Body of pancreas (tissue), 4 donors: ENCODE data around the gene DDX18. TPM values are rescaled to one million over a fixed set of nuclear protein-coding genes. Genes with fewer than 3 reads are reported as not detected.

Source experiments
- ATAC-seq: fragments of 150-250 bp; one replicate; pipeline ENCODE4 v1.9.1; 2016
- DNase-seq, 4 donors: peaks; one replicate each; pipeline ENCODE4 v3.0.0-alpha.2; 2019
- H3K27ac ChIP-seq, 4 donors: fragments of 200-600 bp; sonication (generic); 1 replicate in 3 of 4; 2 replicates in 1 of 4; pipeline versions ENCODE4 v1.5.1 to v1.6.1; 2016 to 2019; ENCODE audit warnings: mild to moderate bottlenecking in 1 of 4, mixed read lengths in 1 of 4, moderate library complexity in 1 of 4
- H3K27me3 ChIP-seq, 2 donors: fragments of 200-600 bp; sonication (generic); one replicate each; pipeline ENCODE4 v1.6.0; 2016; ENCODE audit warnings: mild to moderate bottlenecking in 1 of 2
- H3K36me3 ChIP-seq, 2 donors: fragments of 200-600 bp; sonication (generic); replicated peaks in 1 of 2; 2 replicates each; pipeline ENCODE4 v1.5.1; 2016; ENCODE audit warnings: low read depth in 2 of 2; ENCODE audit not compliant: insufficient read depth in 1 of 2
- H3K4me1 ChIP-seq: fragments of 200-600 bp; sonication (generic); one replicate; pipeline ENCODE4 v1.6.0; 2016
- H3K4me3 ChIP-seq, 2 donors: fragments of 200-600 bp; sonication (generic); 1 replicate in 1 of 2; 2 replicates in 1 of 2; pipeline ENCODE4 v1.5.1; 2016 to 2019
- H3K9me3 ChIP-seq, 3 donors: fragments of 200-600 bp; sonication (generic); 1 replicate in 2 of 3; 2 replicates in 1 of 3; pipeline ENCODE4 v1.5.1; 2016
- POLR2A ChIP-seq, 3 donors: fragments of 450-650 bp; IDR thresholded peaks; one replicate each; pipeline ENCODE4 v1.6.1; 2016; ENCODE audit warnings: antibody characterized with exemption in 3 of 3, mild to moderate bottlenecking in 2 of 3
- WGBS, 2 donors: methylation state at CpG; one replicate each; pipeline ENCODE4 v1.1.5; 2017; 5-methylcytosine and 5-hydroxymethylcytosine counted together
- intact Hi-C: fragments of 100-400 bp; cut with DNase I; formaldehyde crosslinking; loops from one replicate; pipeline ENCODE4 v1.15.1; 2023
- total RNA-seq, 2 donors: library from RNA; depleted of rRNA; stranded (reverse); fragments of >200 nt; gene quantifications; one replicate each; pipeline ENCODE4 v1.1.0, GENCODE V29; 2016
- TF ChIP-seq, protein P1 (sequence below), 7 experiments: fragments of 450-650 bp in 4 of 7; fragments of 200-600 bp in 3 of 7; sonication (generic) in 3 of 7; IDR thresholded peaks; one replicate each; pipeline ENCODE4 v1.5.1; 2016 to 2019; ENCODE audit warnings: antibody characterized with exemption in 7 of 7

DDX18 gene
- 10 to 100 TPM; 25.1 to 30.1 TPM for total RNA-seq

DNA sequence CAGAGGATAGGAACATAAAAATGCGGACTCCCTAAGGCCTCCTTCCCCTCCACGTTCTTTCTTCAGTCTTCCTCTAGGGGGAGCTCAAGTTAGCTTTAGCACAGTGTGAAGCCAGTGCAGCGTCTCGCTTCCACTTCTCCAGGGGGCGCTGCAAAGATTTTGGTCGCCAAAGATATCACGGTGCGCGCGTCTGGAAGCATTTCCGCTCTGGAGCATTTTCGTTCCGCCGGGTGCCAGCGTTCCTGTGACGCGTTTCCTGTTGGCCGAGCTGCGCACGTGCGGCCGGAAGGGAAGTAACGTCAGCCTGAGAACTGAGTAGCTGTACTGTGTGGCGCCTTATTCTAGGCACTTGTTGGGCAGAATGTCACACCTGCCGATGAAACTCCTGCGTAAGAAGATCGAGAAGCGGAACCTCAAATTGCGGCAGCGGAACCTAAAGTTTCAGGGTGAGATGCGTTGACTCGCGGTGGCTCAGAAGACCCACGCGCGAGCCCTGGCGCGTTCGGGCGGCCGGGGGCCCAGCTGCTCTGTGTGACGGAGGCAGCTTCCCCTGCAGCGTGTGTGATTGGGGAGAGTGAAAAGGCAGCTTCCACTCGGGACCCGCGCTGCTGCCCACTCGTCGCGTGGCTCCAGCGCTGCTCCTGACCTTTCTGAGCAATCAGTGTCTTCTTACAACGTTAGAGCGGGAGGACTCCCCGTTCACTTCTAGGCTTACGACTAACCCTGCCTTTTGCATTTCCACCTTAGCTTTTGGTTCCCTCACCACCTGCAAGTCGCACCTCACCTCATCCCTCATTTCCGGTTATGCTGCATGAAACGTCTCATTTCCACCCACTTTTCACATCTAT lies at the start of gene DDX18:
Gene DDX18 (plus strand): TSS at position 275 of the 848 bp plus-strand sequence. CDS start 87 bp downstream, at position 362.
- DNase-seq (peak; percentile 97 to 98 (median 98)), ATAC-seq (peak; percentile 98)
- no peaks in the 10 kb centered on the region for H3K27me3 ChIP-seq
- WGBS, 2 donors = 0 to 1% methylated on average over 16 to 57 of the region's 57 CpGs
- H3K9me3 ChIP-seq = no peaks in the 10 kb centered on the region
- H3K27ac ChIP-seq = peak within 1 kb of the TSS; percentile 69 to 90 (median 77)
- peaks cover 0 to 7% of the 10 kb centered on the region in 2 donors for H3K36me3 ChIP-seq
- peaks cover 24% of the 10 kb centered on the region for H3K4me1 ChIP-seq
- H3K4me3 ChIP-seq = peak within 1 kb of the TSS; percentile 87 to 92
- peak; percentile 36 to 85 (median 81) for TF ChIP-seq POLR2A (IDR thresholded peaks at IDR 0.05)
- TF ChIP-seq, protein P1, sequence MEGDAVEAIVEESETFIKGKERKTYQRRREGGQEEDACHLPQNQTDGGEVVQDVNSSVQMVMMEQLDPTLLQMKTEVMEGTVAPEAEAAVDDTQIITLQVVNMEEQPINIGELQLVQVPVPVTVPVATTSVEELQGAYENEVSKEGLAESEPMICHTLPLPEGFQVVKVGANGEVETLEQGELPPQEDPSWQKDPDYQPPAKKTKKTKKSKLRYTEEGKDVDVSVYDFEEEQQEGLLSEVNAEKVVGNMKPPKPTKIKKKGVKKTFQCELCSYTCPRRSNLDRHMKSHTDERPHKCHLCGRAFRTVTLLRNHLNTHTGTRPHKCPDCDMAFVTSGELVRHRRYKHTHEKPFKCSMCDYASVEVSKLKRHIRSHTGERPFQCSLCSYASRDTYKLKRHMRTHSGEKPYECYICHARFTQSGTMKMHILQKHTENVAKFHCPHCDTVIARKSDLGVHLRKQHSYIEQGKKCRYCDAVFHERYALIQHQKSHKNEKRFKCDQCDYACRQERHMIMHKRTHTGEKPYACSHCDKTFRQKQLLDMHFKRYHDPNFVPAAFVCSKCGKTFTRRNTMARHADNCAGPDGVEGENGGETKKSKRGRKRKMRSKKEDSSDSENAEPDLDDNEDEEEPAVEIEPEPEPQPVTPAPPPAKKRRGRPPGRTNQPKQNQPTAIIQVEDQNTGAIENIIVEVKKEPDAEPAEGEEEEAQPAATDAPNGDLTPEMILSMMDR (IDR thresholded peaks at IDR 0.05) = peak; percentile 95 to 100 (median 100)
- intact Hi-C loops = no loop called here

DNA sequence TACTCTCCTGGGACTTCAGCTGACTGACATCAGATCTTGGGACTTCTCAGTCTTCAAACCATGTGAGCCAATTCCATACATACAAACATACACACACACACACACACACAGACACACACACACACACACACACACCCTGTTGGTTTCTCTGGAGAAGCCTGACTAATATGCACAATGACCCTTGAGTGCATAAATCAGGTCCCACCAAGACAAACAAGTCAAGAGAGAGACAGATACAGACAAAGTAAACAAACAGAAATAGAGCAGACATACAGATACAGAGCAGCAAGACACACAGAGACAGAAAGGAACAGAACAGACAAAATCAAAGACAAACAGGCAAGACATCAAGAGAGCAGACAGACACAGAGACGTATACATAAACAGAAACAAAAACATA lies 43.8 kb upstream of the DDX18 start:
- no peak for TF ChIP-seq POLR2A (IDR thresholded peaks at IDR 0.05)
- TF ChIP-seq, protein P1 (IDR thresholded peaks at IDR 0.05) = no peak
- Histone ChIP-seq H3K4me3 (no peak overlapping the region), H3K27ac (no peak overlapping the region), H3K27me3 (peaks cover 0 to 4% of the 10 kb centered on the region in 2 donors), H3K9me3 (no peaks in the 10 kb centered on the region), H3K4me1 (no peaks in the 10 kb centered on the region), H3K36me3 (no peaks in the 10 kb centered on the region)
- intact Hi-C loops = no loop called here
- 51 to 56% methylated on average over 1 of the region's 1 CpG for WGBS, 2 donors
- ATAC-seq = no peak
- DNase-seq = no peak

DNA sequence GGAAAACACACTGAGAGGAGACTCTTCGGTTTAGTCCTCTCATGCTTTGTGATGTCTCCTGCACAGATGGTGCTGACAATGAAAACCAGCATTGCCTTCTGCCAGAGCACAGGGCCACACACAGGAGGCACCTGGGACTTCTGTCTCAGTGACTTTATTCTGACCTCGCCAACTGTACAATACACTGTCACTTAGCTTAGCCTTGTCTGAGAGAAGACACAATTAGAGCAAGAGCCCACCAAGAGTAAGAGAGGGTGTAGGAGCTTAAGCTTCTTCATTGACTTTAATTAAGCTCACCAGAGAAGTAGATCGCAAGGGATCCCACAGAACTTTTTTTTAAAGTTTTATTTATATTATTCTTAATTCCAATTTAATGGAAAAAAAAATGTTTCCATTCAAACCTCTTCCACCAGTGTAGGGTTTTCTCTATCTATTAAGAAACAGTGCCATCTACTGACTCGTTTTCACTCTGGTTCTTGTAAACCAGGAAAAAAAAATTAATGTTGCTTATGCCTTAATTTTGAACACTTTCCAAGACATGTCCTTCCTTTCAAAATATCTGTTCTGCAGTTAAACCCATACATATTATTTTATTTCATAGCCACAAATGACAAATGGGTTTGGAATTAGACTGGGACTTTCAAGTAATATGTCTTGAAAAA lies 42.4 kb upstream of the DDX18 start:
- 20 to 33% methylated on average over 4 of the region's 4 CpGs for WGBS, 2 donors
- intact Hi-C loops = no loop called here
- ATAC-seq (no peak), DNase-seq (no peak)
- Histone ChIP-seq H3K4me3 (no peak overlapping the region), H3K27ac (no peak overlapping the region), H3K27me3 (peaks cover 0 to 4% of the 10 kb centered on the region in 2 donors), H3K36me3 (no peaks in the 10 kb centered on the region), H3K9me3 (no peaks in the 10 kb centered on the region), H3K4me1 (no peaks in the 10 kb centered on the region)
- TF ChIP-seq, protein P1 (IDR thresholded peaks at IDR 0.05) = peak in 6 of 7 experiments; percentile 32 to 57 (median 48)
- no peak for TF ChIP-seq POLR2A (IDR thresholded peaks at IDR 0.05)

DNA sequence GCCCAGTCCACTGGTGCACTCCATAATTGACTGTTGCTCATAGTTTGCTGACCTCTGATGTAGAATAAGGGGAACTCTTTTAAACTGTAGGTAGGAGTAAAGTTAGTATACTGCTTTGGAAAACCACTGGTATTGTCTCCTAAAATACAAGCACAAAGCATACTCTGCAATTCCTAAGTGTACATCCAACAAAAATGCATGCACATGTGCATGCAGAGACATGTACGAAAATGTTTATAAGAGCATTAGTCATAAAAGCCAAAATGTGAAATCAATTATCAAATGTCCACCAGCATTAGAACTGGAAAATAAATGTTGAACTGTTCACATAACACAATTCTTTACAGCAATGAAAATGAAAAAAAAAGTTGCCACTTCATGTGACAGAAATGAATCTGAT lies 39.8 kb upstream of the DDX18 start:
- Histone ChIP-seq H3K36me3 (no peaks in the 10 kb centered on the region), H3K4me1 (no peaks in the 10 kb centered on the region), H3K27me3 (peaks cover 0 to 4% of the 10 kb centered on the region in 2 donors), H3K27ac (no peak overlapping the region), H3K9me3 (no peaks in the 10 kb centered on the region), H3K4me3 (no peak overlapping the region)
- TF ChIP-seq, protein P1 (IDR thresholded peaks at IDR 0.05) = no peak
- TF ChIP-seq POLR2A (IDR thresholded peaks at IDR 0.05) = no peak
- intact Hi-C loops = no loop called here
- ATAC-seq (no peak), DNase-seq (no peak)
- WGBS, 2 donors = 70 to 85% methylated on average over 1 of the region's 1 CpG
